AG09319 (cell line): ENCODE data around the gene CNTNAP2.
"Not testable (repeated sequence)": the region's sequence is repeated elsewhere in the genome, so short reads cannot be mapped to it uniquely, and the experiment has no call there.

Experiments used
- DNase-seq: peaks from one replicate; pipeline ENCODE4 v3.0.0-alpha.2; 2010; ENCODE audit warnings: low read depth; ENCODE audit errors: extremely low read depth
- CTCF ChIP-seq: IDR thresholded peaks from 2 replicates; pipeline ENCODE4 v1.5.1; 2011; ENCODE audit warnings: low read depth, mild to moderate bottlenecking, inconsistent platforms, low read length, moderate library complexity

CNTNAP2 gene

DNA sequence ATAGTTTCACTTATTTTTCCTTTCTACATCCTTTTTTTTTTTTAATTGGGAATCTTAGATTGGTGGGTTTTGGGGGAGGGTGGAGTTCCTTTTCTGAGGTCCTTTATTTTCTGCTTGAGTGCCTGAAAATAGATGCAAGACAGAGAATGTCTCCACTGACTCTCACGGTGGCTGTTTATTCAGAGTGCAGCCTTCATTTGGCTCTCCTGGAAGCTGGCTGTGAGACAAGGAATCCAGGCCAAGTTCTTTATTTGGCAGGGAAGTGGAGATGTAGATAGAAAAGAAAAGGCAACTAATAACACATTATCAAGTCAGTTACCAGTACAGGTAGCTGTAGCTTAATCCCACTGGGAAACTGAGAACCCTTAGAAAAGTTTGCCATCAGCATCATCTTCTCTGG, 118.6 kb downstream of the CNTNAP2 start:
- DNase-seq: no peak
- no peak for TF ChIP-seq CTCF

- no peak for TF ChIP-seq CTCF
- no peak for DNase-seq
These were observed 126.1 kb downstream of the CNTNAP2 start for GRCh38 chr7:146242661-146243060.

DNA sequence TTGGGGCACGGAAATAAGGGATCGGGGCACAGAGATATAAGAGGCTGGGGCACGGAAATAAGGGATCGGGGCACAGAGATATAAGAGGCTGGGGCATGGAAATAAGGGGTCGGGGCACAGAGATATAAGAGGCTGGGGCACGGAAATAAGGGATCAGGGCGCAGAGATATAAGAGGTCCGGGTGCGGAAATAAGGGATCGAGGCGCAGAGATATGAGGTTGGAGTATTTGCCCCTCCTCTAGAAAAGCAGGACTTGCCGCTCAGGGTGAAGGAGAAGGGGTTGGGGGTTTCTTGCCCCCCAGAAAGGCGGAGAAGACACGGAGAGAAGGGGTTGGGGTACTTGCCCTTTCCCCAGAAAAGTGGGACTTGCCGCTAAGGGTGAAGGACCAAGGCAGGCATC, 131.4 kb downstream of the CNTNAP2 start:
- not testable (repeated sequence) for DNase-seq

- DNase-seq: not testable (repeated sequence)
These were observed 132.1 kb downstream of the CNTNAP2 start for GRCh38 chr7:146248744-146249143.

DNA sequence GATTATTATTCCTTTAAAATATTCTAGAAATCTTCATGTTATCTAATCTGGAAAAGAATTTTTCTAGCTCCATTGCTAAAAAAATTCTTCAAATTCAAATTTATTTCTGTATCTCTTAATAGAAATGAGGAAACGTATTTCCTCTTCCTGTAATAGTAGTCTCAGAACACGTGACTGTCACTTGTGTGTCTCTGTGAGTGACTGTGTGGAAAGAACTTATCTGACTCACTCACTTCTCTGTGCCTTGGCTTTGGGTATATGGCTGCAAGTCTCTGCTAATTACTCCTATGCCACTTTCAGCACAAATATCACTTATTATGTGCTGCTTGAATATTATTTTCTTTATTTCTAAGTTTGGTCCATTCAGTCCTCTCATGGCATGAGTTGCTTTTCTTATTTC, 132.7 kb downstream of the CNTNAP2 start:
- no peak for TF ChIP-seq CTCF
- no peak for DNase-seq

- TF ChIP-seq CTCF: no peak
- DNase-seq: no peak
These were observed 139.0 kb downstream of the CNTNAP2 start for GRCh38 chr7:146255609-146256008.

DNA sequence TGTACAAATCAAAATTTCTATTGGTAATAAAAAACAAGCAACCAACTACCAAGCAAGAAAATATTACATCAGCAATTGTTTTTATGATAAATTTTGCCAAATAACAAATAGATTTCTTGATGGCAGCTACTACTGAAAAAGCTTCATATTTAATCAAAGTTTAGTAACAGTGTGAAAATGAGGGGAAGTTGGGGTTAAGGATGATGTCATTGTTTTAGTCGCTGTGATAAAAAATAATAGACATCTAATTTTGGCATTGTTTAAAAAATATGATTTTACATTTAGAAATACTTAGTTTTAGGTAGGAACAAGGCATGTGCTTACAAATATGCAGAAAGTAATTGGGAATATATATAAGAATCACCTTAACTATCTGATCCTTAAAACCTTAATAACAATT, 145.9 kb downstream of the CNTNAP2 start:
- TF ChIP-seq CTCF: no peak
- DNase-seq: no peak

GRCh38 chr7:146276888-146277287, 160.3 kb downstream of the CNTNAP2 start:
- no peak for TF ChIP-seq CTCF
- no peak for DNase-seq

- TF ChIP-seq CTCF: no peak
These were observed 168.8 kb downstream of the CNTNAP2 start for GRCh38 chr7:146285418-146285817.

More at GRCh38 chr7:146285418-146285817, 168.8 kb downstream of the CNTNAP2 start:
- DNase-seq: no peak
